ENCODE measurements around the gene SYNE3. TPM values are rescaled to one million over a fixed set of nuclear protein-coding genes. Genes with fewer than 3 reads are reported as not detected.
"Not testable (repeated sequence)": the region's sequence is repeated elsewhere in the genome, so short reads cannot be mapped to it uniquely, and the experiment has no call there.

SYNE3 gene
- total RNA-seq, 1 donor from 2014 or later: 5.9 TPM

GRCh38 chr14:95526483-95527386 lies 10.3 kb upstream of the SYNE3 start:
- no peak for DNase-seq (ENCODE audit: low read depth)

GRCh38 chr14:95525999-95526398 lies 9.5 kb upstream of the SYNE3 start:
- no peak for DNase-seq (ENCODE audit: low read depth)

- no peak for DNase-seq (ENCODE audit: low read depth)
Observed at GRCh38 chr14:95524706-95525512, 8.5 kb upstream of the SYNE3 start.

- DNase-seq (ENCODE audit: low read depth): no peak
Observed at GRCh38 chr14:95523815-95524448, 7.5 kb upstream of the SYNE3 start.

GRCh38 chr14:95523051-95523814 lies 6.8 kb upstream of the SYNE3 start:
- DNase-seq (ENCODE audit: low read depth): no peak

GRCh38 chr14:95522556-95522955 lies 6.1 kb upstream of the SYNE3 start:
- DNase-seq (ENCODE audit: low read depth): no peak

- DNase-seq (ENCODE audit: low read depth): no peak
Observed at GRCh38 chr14:95522116-95522515, 5.7 kb upstream of the SYNE3 start.

GRCh38 chr14:95521001-95521400 lies 4.6 kb upstream of the SYNE3 start:
- DNase-seq (ENCODE audit: low read depth): no peak

GRCh38 chr14:95520346-95520745 lies 3.9 kb upstream of the SYNE3 start:
- no peak for DNase-seq (ENCODE audit: low read depth)

- DNase-seq (ENCODE audit: low read depth): peak; percentile 57
Observed at GRCh38 chr14:95519699-95520098, 3.2 kb upstream of the SYNE3 start.

GRCh38 chr14:95518045-95518751 lies 1.7 kb upstream of the SYNE3 start:
- no peak for DNase-seq (ENCODE audit: low read depth)

- DNase-seq (ENCODE audit: low read depth): peak; percentile 77
Observed at GRCh38 chr14:95515596-95516552, 576 bp downstream of the SYNE3 start.

GRCh38 chr14:95515080-95515489 lies 1.4 kb downstream of the SYNE3 start:
- DNase-seq (ENCODE audit: low read depth): peak; percentile 86

GRCh38 chr14:95514131-95515079 lies 2.0 kb downstream of the SYNE3 start:
- DNase-seq (ENCODE audit: low read depth): no peak

GRCh38 chr14:95513291-95513690 lies 3.2 kb downstream of the SYNE3 start:
- DNase-seq (ENCODE audit: low read depth): no peak

GRCh38 chr14:95511687-95512086 lies 4.8 kb downstream of the SYNE3 start:
- DNase-seq (ENCODE audit: low read depth): no peak

GRCh38 chr14:95510804-95511203 lies 5.6 kb downstream of the SYNE3 start:
- peak; percentile 54 for DNase-seq (ENCODE audit: low read depth)

GRCh38 chr14:95510344-95510743 lies 6.1 kb downstream of the SYNE3 start:
- DNase-seq (ENCODE audit: low read depth): not testable (repeated sequence)

Measured in myocyte (in vitro differentiated cells).